OCI-LY7 (cell line): Measurements from ENCODE around the gene UFSP2.

ENCODE experiments used
- EZH2phosphoT487 ChIP-seq: fragments of 200-600 bp; sonication (generic); IDR thresholded peaks from 2 replicates; pipeline ENCODE4 v1.6.1; 2018; ENCODE audit warnings: low read depth, borderline replicate concordance, mild to moderate bottlenecking, mixed run types, antibody characterized with exemption, low read length, moderate library complexity, mixed read lengths
- TF ChIP-seq, protein P1 (sequence below): fragments of 200-600 bp; sonication (generic); conservative IDR thresholded peaks from 2 replicates; pipeline ENCODE4 v1.5.1; 2014; ENCODE audit warnings: mild to moderate bottlenecking, antibody characterized with exemption, low read length, moderate library complexity, mixed read lengths

DNA sequence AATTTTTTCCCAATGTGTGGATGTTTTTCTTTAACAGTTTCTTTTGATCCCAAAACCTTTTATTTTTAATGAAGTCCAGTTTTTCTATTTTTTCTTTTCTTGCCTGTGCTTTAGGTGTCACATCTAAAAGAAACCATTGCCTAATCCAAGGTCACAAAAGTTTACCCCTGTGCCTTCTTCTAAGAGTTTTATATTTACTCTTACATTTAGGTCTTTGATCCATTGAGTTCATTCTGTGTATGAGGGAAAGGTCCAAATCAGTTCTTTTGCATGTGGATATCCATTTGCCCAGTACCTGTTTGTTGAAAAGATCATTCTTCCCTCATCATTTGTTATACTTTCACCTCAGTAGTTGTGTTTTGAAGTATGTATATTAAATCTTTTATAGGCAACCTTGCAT lies 43.0 kb downstream of the UFSP2 start:
- no peak for TF ChIP-seq EZH2phosphoT487
- TF ChIP-seq, protein P1, sequence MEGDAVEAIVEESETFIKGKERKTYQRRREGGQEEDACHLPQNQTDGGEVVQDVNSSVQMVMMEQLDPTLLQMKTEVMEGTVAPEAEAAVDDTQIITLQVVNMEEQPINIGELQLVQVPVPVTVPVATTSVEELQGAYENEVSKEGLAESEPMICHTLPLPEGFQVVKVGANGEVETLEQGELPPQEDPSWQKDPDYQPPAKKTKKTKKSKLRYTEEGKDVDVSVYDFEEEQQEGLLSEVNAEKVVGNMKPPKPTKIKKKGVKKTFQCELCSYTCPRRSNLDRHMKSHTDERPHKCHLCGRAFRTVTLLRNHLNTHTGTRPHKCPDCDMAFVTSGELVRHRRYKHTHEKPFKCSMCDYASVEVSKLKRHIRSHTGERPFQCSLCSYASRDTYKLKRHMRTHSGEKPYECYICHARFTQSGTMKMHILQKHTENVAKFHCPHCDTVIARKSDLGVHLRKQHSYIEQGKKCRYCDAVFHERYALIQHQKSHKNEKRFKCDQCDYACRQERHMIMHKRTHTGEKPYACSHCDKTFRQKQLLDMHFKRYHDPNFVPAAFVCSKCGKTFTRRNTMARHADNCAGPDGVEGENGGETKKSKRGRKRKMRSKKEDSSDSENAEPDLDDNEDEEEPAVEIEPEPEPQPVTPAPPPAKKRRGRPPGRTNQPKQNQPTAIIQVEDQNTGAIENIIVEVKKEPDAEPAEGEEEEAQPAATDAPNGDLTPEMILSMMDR = no peak
